HS-5 (cell line): ENCODE data around the gene PRKAR1B.

Source experiments
- DNase-seq: peaks from one replicate; pipeline ENCODE4 v3.0.0-alpha.2; 2012; ENCODE audit warnings: low read depth

PRKAR1B gene

DNA sequence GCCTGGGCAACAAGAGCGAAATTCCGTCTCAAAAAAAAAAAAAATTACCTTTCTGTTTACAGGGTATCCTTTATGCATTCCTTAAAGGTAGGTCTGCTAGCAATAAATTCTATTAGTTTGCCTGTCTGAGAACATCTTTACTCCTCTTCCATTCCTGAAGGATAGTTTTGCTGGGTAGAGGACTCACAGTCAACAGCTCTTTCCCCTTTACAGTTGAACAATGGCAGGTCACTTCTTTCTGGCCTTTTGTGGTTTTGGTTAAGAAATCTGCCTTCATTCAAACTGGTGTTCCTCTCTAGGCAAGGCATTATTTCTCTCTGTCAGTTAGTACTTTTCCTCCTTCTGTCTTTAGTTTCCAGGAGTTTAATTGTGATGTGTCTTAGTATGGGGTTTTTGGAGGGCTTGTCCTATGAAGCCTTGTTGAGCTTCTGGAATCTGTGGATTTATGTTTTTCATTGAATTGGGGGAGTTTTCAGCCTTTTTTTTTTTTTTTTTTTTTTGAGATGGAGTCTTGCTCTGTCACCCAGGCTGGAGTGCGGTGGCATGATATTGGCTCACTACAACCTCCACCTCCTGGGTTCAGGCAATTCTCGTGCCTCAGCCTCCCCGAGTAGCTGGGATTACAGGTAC lies 5.3 kb downstream of the PRKAR1B start:
- no peak for DNase-seq

DNA sequence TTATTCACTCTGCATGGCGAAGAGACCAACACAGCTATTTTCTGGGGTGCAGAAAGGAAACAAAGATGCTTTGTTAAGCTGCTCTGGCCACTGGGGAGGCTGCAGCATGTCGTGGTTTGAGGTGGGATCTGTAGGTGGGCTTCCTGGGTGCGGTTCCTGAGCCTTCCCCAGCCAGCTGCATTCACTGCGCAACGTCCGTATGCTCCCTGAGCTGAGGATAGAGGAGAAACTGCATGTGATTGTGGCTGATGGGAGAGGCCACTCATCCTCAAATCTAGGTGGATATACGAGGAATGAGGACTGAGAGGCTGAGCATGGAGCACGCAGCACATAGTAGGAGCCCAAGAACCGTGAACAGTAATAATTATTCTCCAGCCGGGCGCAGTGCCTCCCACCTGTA lies 10.4 kb downstream of the PRKAR1B start:
- DNase-seq: no peak

DNA sequence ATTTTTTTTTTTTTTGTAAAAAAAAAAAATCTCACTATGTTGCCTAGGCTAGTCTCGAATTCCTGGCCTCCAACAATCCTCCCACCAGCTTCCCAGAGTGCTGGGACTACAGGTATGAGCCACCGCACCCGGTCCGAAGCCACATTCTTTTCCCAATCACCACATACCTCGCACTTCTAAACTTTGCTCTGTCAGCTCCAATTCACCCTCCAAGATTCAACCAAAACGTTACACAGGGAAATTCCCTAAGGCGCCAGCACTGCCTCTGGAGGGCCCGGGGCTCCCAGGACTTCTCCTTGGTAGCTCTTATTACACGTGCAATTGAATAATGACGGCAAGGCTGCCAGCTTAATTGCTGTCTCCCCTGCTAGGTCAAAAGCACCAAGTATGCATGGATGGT lies 10.9 kb downstream of the PRKAR1B start:
- no peak for DNase-seq

DNA sequence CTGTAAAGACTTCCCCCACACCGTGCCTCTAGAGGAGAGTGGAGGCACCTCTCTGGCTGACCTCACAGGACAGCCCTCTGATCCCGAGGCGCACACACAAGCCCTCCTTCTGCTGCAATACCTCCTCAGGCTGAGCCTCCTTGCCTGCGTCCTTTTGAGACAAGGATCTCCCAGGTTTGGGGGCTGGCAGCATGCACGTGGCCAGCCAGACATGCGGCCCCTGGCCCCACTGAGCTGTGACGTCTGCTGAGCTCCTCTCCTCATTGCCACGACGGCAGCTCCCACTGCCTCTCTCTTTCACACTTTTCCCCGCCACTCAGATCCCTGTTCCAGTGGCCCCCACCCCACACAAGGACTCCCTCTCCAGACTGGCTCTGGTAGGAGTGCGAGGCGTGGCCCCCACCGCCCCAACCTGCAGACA lies 12.8 kb downstream of the PRKAR1B start:
- DNase-seq: no peak

DNA sequence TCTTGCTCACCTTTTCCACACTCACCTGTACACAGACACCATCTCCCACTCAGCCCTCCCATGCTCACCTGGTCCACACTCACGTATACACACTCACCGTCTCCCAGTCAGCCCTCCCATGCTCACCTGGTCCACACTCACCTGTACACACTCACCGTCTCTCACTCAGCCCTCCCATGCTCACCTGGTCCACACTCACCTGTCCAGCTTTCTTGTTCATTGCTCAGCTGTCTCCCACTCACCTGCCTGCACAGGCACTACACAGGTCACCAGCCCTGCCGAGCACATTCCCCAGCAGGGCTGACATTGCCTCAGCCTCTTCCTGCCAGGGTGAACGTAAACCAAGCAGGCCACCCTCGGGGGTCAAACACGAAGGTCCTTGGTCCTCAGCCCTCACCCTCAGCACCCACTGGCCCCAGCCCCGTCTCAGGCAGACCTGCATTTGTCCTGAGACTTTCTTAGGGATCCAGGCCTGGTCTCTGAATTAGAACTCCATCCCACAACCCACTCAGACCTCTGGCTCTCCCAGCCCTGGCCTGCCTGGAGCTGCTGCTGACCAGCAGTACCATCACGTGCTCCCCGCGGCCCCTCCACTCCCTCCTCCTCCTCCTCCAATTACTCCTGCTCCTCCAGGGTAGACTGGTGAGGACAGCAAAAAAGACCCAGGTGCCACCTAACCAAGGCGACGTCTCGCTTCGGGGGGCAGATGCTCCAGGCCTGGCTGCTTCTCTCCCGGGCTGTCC lies 13.4 kb downstream of the PRKAR1B start:
- DNase-seq: no peak

GRCh38 chr7:713139-713457 lies 14.0 kb downstream of the PRKAR1B start:
- no peak for DNase-seq

GRCh38 chr7:712381-713138 lies 14.5 kb downstream of the PRKAR1B start:
- DNase-seq: no peak

DNA sequence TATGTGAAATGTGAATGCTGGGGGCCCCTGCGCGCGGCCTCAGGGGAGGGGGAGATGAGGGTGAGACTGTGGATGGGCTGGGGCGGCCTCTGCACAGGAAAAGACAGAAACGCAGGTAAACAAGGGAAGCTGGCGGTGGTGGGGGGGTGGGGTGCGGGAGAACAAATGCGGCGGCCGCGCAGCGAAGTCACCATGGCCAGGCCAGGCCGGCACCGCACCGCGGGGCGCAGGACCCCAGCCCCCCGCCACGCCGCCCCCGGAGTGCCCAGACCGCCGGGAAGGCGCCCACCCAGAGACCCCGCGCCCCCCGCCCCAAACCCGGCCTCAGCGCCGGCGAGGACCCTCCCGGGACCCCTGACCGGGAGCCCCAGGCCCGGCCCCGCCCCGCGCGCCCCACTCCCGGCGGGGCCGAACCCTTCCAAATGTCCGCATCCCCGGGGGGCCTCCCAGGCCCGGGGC lies 15.1 kb downstream of the PRKAR1B start:
- no peak for DNase-seq

- no peak for DNase-seq
Observed at GRCh38 chr7:711093-711921, 15.8 kb downstream of the PRKAR1B start.

- no peak for DNase-seq
Observed at GRCh38 chr7:710161-710560, 16.9 kb downstream of the PRKAR1B start.

DNA sequence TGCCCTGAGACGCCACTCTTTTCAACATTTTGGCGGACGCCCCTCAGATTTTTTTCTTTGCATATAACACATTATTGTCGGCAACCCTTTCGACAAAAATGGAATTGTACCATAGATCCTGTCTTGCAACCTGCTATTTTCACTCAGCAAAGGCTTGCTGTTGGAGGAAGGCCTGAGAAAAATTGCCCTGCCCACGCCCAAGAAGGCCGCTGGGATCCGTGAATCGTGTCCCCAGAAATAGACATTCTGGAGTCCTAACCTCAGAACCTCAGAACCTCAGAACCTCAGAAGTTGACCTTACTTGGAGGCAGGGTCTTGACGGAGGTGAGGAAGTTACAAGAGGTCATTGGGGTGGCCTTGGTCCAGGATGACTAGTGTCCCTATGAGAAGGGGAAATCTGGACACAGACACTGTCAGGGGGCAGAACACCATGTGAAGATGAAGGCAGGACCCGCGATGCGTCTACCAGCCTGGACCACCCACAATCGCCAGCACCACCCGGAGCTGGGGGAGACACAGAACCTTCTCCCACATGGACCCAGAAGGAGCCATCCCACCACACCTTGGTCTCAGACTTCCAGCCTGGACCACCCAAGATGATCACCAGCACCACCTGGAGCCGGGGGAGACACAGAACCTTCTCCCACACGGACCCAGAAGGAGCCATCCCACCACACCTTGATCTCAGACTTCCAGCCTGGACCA lies 19.6 kb downstream of the PRKAR1B start:
- no peak for DNase-seq

- DNase-seq: no peak
Observed at GRCh38 chr7:706721-707120, 20.4 kb downstream of the PRKAR1B start.

DNA sequence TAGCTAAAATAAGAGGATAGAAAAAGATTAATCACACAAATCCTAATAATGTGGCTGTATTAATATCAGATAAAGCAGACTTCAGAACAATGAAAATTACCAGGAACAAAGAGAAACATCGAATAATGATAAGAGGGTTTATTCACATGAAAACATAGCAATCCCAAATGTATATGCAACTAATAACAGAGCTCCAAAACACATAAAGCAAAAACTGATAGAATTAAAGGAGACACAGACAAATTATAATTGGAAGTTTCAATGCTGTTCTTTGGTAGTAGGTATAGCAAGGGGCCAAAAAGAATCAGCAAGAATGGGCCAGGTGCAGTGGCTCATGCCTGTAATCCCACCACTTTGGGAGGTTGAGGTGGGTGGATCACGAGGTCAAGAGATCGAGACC lies 24.0 kb downstream of the PRKAR1B start:
- DNase-seq: no peak

DNA sequence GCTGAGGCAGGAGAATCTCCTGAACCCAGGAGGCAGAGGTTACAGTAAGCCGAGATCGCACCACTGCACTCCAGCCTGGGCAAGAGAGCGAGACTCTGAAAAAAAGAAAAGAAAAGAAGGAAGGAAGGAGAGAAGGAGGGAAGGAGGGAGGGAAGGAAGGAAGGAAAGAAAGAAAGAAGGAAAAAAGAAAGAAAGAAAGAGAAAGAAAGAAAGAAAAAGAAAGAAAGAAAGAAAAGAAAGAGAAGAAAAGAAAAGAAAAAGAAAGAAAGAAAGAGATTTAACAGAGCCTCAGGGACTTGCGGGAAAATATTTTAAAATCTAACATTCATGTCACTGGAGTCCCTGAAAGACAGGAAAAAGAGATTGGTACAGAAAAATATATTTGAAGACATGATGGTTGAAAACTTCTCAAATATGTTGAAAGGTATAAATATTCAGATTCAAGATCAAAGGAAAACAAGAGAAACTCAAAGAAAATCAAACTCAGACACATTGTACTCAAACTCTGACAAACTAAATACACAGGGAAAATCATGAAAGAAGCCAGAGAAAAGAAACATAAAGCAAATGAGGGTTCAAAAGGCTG lies 25.9 kb downstream of the PRKAR1B start:
- DNase-seq: no peak

GRCh38 chr7:699476-700170 lies 27.5 kb downstream of the PRKAR1B start:
- DNase-seq: no peak

GRCh38 chr7:698515-699475 lies 28.3 kb downstream of the PRKAR1B start:
- no peak for DNase-seq

DNA sequence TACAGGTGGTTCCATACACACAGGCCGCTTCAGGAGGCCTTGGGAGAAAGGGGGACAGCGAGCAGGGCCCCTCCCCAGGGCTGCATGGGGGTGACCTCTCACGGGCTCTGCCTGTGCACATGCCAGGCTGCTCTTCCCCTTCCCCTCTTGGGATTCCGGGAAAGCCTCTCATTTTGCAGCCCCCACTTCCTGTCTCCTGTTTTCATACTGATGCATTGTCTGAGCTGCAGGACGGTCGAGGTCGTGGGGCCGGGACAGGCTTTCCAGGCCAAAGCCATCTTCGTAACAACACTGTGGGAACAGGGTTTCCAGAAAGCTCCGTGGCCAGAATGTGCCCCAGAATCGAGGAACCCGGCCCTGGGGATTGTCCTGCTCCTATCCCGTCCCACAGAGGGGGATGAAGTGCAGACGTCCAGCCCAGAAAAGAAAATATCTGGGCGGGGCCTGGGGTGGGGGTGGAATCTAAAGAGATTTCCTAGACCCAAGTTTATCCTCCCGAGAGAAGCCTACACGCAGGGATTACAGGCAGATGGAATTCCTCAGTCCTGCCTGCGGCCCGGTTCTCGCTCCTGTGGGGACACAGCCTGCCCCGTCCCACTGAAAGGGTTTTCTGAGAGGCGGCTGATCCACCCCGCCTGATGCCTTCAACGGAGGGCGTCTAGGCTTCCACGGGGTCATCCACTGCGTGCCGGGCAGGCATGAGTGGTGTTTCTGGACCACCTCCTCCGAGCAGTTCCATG lies 30.1 kb downstream of the PRKAR1B start:
- no peak for DNase-seq

GRCh38 chr7:696426-696811 lies 30.7 kb downstream of the PRKAR1B start:
- no peak for DNase-seq

DNA sequence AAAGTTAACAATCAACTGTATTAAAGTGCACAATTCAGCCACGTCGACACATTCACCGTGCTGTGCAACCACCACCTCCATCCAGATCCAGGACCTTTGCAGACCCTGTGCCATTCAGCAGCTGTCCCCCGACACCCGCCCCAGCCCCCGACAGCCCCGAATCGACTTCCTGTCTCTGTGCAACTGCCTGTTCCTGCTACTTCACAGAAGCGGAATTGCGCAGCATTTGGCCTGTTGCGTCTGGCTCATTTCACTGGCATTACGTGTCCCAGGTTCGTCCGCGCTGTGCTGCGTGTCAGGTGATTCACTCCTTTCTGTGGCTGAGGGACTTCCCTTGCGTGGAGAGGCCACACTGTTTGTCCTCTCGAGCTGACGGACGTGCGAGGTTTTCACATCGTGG lies 33.8 kb downstream of the PRKAR1B start:
- no peak for DNase-seq
